Activated naive CD8-positive, alpha-beta T cell treated with anti-CD3 and anti-CD28 coated beads, Interleukin-2, amount 50 U/mL, for 16 hours (primary cell): ENCODE measurements around the gene KCNQ2.
"Not testable (repeated sequence)": the region's sequence is repeated elsewhere in the genome, so short reads cannot be mapped to it uniquely, and the experiment has no call there.

Source experiments
- DNase-seq: peaks from one replicate; pipeline ENCODE4 v3.0.0-alpha.2; 2020; ENCODE audit warnings: low read depth, low spot score

The KCNQ2 gene

GRCh38 chr20:63471981-63472831 lies at the start of gene KCNQ2:
KCNQ2 (minus strand) TSS chr20:63472655; CDS start chr20:63472463, 192 bp downstream.
- no peak for DNase-seq

GRCh38 chr20:63521602-63522001 lies 49.1 kb upstream of the KCNQ2 start:
- DNase-seq = no peak

- peak; percentile 38 for DNase-seq
Observed at GRCh38 chr20:63520934-63521601, 48.6 kb upstream of the KCNQ2 start.

GRCh38 chr20:63520504-63520933 lies 48.1 kb upstream of the KCNQ2 start, which contains the start of gene PPDPF:
PPDPF (plus strand) TSS chr20:63520765; CDS start chr20:63521309, 544 bp downstream.
- DNase-seq = peak; percentile 58

GRCh38 chr20:63519668-63520503 lies 47.4 kb upstream of the KCNQ2 start:
- DNase-seq = no peak

GRCh38 chr20:63518946-63519667 lies 46.7 kb upstream of the KCNQ2 start:
- no peak for DNase-seq

GRCh38 chr20:63518351-63518861 lies 46.0 kb upstream of the KCNQ2 start:
- DNase-seq = no peak

- DNase-seq = no peak
Observed at GRCh38 chr20:63517376-63518309, 45.2 kb upstream of the KCNQ2 start.

GRCh38 chr20:63514520-63514919 lies 42.1 kb upstream of the KCNQ2 start:
- DNase-seq = not testable (repeated sequence)

- no peak for DNase-seq
Observed at GRCh38 chr20:63513207-63513606, 40.8 kb upstream of the KCNQ2 start.

- DNase-seq = no peak
Observed at GRCh38 chr20:63509088-63509564, 36.7 kb upstream of the KCNQ2 start.

GRCh38 chr20:63508072-63508768 lies 35.8 kb upstream of the KCNQ2 start:
- DNase-seq = no peak

GRCh38 chr20:63507083-63507743 lies 34.8 kb upstream of the KCNQ2 start:
- DNase-seq = no peak

GRCh38 chr20:63505723-63506122 lies 33.3 kb upstream of the KCNQ2 start:
- no peak for DNase-seq

GRCh38 chr20:63505281-63505680 lies 32.8 kb upstream of the KCNQ2 start:
- no peak for DNase-seq

- DNase-seq = no peak
Observed at GRCh38 chr20:63504642-63505041, 32.2 kb upstream of the KCNQ2 start.

GRCh38 chr20:63503524-63503923 lies 31.1 kb upstream of the KCNQ2 start:
- DNase-seq = no peak

- no peak for DNase-seq
Observed at GRCh38 chr20:63502671-63503172, 30.3 kb upstream of the KCNQ2 start.
